Brain microvascular endothelial cell (primary cell): ENCODE measurements around the gene FBXW8.

ENCODE experiments used
- DNase-seq: peaks from one replicate; pipeline ENCODE4 v3.0.0-alpha.2; 2020
- H3K27ac ChIP-seq: fragments of 250-450 bp; sonication (Bioruptor Pico); 2 replicates; pipeline ENCODE4 v1.5.1; 2020; ENCODE audit warnings: mild to moderate bottlenecking, moderate library complexity
- H3K27me3 ChIP-seq: fragments of 250-450 bp; sonication (Bioruptor Pico); replicated peaks from 2 replicates; pipeline ENCODE4 v1.5.1; 2020; ENCODE audit warnings: mild to moderate bottlenecking
- H3K36me3 ChIP-seq: fragments of 250-450 bp; sonication (Bioruptor Pico); replicated peaks from 2 replicates; pipeline ENCODE4 v1.5.1; 2020; ENCODE audit warnings: mild to moderate bottlenecking
- H3K4me3 ChIP-seq: 2 replicates; pipeline ENCODE4 v1.5.1; 2011; ENCODE audit warnings: low read depth, mild to moderate bottlenecking, control low read depth, low read length, moderate library complexity
- CTCF ChIP-seq: IDR thresholded peaks from 2 replicates; pipeline ENCODE4 v1.5.1; 2011; ENCODE audit warnings: low read depth, mild to moderate bottlenecking, moderate library complexity, low read length, control low read depth, inconsistent platforms; ENCODE audit errors: missing control alignments
- in situ Hi-C: cut with HindIII; loops from 2 replicates; pipeline ENCODE4 v1.10.0; 2017; ENCODE audit warnings: low sequenced_read_pairs, low pct_ligation_motif_present

The FBXW8 gene

DNA sequence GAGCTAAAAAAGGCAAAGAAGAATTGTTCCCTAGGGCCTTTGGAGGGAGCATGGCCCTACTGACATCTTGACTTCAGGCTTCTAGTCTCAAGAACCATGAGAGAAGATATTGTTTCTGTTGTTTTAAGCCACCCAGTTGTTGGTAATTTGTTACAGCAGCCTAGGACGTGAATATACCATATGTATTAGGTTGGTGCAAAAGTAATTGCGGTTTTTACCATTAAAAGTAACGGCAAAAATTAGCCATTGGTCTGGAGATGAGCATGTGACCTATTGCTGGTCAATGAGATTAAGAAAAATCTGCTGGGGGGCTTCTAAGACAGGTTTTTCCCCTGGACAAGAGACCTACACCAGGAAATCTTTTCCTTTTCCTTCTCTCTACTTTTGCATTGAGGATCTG, 19.7 kb upstream of the FBXW8 start:
- Histone ChIP-seq H3K36me3 (no peaks in the 10 kb centered on the region), H3K4me3 (no peak overlapping the region), H3K27ac (no peak overlapping the region), H3K27me3 (no peaks in the 10 kb centered on the region)
- DNase-seq = no peak
- TF ChIP-seq CTCF = no peak
- in situ Hi-C loops = no loop called here

- DNase-seq = no peak
- no peak overlapping the region for H3K27ac ChIP-seq
- no peaks in the 10 kb centered on the region for H3K27me3 ChIP-seq
- in situ Hi-C loops = no loop called here
- no peak overlapping the region for H3K4me3 ChIP-seq
- no peaks in the 10 kb centered on the region for H3K36me3 ChIP-seq
- TF ChIP-seq CTCF = no peak
These were observed 18.2 kb upstream of the FBXW8 start for GRCh38 chr12:116892349-116893140.

GRCh38 chr12:116894913-116895312, 15.8 kb upstream of the FBXW8 start:
- H3K27ac ChIP-seq = no peak overlapping the region
- no peaks in the 10 kb centered on the region for H3K27me3 ChIP-seq
- no peaks in the 10 kb centered on the region for H3K36me3 ChIP-seq
- in situ Hi-C loops = no loop called here
- H3K4me3 ChIP-seq = no peak overlapping the region
- no peak for TF ChIP-seq CTCF
- no peak for DNase-seq

DNA sequence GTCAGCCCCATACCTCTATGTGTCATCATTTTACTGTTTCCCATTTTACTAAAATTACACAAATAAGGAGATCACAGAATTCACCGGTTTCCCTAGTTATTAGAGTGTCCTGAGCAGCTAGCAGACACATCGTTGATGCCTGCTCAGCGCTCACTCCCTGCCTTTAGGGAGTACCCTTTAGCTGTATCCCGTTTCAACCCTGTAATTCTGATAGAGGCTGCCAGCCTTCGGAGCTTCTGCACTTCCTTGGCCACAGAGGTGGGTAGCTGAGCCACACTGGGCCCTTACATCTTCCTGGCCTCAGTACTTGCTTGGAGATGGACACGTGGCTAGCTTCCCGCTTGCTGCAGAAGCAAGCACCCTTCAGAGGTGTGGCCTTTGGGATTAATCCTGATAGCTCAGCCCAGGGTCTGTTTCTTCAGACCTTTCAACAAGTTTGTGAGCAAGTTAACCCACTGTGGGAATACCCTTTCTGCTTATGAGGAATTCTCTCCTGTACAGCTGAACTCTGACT, 14.3 kb upstream of the FBXW8 start:
- Histone ChIP-seq H3K36me3 (no peaks in the 10 kb centered on the region), H3K27me3 (no peaks in the 10 kb centered on the region), H3K4me3 (no peak overlapping the region), H3K27ac (no peak overlapping the region)
- in situ Hi-C loops = no loop called here
- TF ChIP-seq CTCF = no peak
- no peak for DNase-seq

GRCh38 chr12:116897476-116897875, 13.3 kb upstream of the FBXW8 start:
- Histone ChIP-seq H3K36me3 (no peaks in the 10 kb centered on the region), H3K27ac (no peak overlapping the region), H3K27me3 (no peaks in the 10 kb centered on the region), H3K4me3 (no peak overlapping the region)
- DNase-seq = no peak
- in situ Hi-C loops = no loop called here
- no peak for TF ChIP-seq CTCF

DNA sequence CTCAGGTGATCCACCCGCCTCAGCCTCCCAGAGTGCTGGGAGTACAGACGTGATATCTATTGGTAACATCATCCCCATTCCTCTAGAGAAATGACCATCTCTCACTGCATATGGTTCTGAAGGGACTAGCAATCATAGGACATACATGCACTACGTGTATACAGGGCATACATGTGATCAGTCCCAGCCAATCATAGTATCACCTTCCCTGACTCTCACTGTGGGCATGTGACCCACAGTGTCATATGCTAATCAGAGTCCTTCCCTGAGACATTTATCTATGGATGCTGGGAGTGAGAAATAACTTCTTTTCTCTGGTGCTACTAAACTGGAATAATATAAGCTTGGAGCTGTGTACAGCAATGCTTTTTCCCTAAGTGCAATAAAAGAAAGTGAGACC, 12.1 kb upstream of the FBXW8 start:
- Histone ChIP-seq H3K27me3 (no peaks in the 10 kb centered on the region), H3K4me3 (no peak overlapping the region)
- in situ Hi-C loops = no loop called here

More for the DNA sequence above, 12.1 kb upstream of the FBXW8 start:
- no peak for DNase-seq
- Histone ChIP-seq H3K36me3 (no peaks in the 10 kb centered on the region), H3K27ac (no peak overlapping the region)
- TF ChIP-seq CTCF = no peak
